IMR-90 (cell line): ENCODE measurements around the gene CADM2. TPM values are rescaled to one million over a fixed set of nuclear protein-coding genes. Genes with fewer than 3 reads are reported as not detected.

Source experiments
- ATAC-seq: fragments of 200-7000 bp; cut with Tn5 transposase; 2 replicates; pipeline ENCODE4 v1.9.1; 2020; ENCODE audit warnings: low read depth, mild to moderate bottlenecking, moderate library complexity
- BruUV-seq: library from RNA; stranded (reverse); fragments of 400-500 nt; replicated peaks from 2 replicates; lab custom pipeline; 2021; lab: Mats Ljungman, UMichigan
- CTCF ChIA-PET: fragments of 300-600 bp; formaldehyde crosslinking; extraction: SDS; loops from one replicate; lab custom pipeline; 2021; ENCODE audit warnings: antibody characterized with exemption; lab: Yijun Ruan, JAX
- POLR2A ChIA-PET: fragments of 300-600 bp; sonication (Branson Sonifier 250); formaldehyde crosslinking; loops from one replicate; lab custom pipeline; 2022; ENCODE audit warnings: antibody characterized with exemption; ENCODE audit not compliant: unreplicated experiment; lab: Charles Lee
- DNase-seq: peaks from one replicate; pipeline ENCODE4 v3.0.0; 2013
- H2AFZ ChIP-seq: replicated peaks from 2 replicates; pipeline ENCODE3; 2013; ENCODE audit warnings: low read length, mild to moderate bottlenecking; ENCODE audit not compliant: poor library complexity
- H2AK5ac ChIP-seq: 2 replicates; pipeline ENCODE4 v1.6.1; 2013; ENCODE audit warnings: low read depth, low read length, inconsistent platforms
- H2AK9ac ChIP-seq: replicated peaks from 2 replicates; pipeline ENCODE3; 2013; ENCODE audit warnings: mild to moderate bottlenecking, low read depth, low read length, moderate library complexity; ENCODE audit not compliant: poor library complexity
- H2BK120ac ChIP-seq: 2 replicates; pipeline ENCODE4 v1.6.1; 2013; ENCODE audit warnings: low read depth, low read length, inconsistent platforms
- H2BK15ac ChIP-seq: 3 replicates; pipeline ENCODE4 v1.6.1; 2013; ENCODE audit warnings: low read depth, low read length, inconsistent platforms
- H2BK20ac ChIP-seq: 2 replicates; pipeline ENCODE4 v1.6.1; 2013; ENCODE audit warnings: low read depth, mild to moderate bottlenecking, inconsistent platforms, low read length, moderate library complexity
- H2BK5ac ChIP-seq: 2 replicates; pipeline ENCODE4 v1.6.1; 2013; ENCODE audit warnings: mild to moderate bottlenecking, low read depth, low read length, inconsistent platforms; ENCODE audit not compliant: poor library complexity, severe bottlenecking
- H3K14ac ChIP-seq: replicated peaks from 2 replicates; pipeline ENCODE4 v1.6.1; 2013; ENCODE audit warnings: low read depth, low read length, inconsistent platforms
- H3K18ac ChIP-seq: 2 replicates; pipeline ENCODE4 v1.6.1; 2013; ENCODE audit warnings: low read depth, low read length, control low read depth
- H3K23ac ChIP-seq: 2 replicates; pipeline ENCODE4 v1.6.1; 2013; ENCODE audit warnings: low read depth, low read length, inconsistent platforms
- H3K27ac ChIP-seq: 2 replicates; pipeline ENCODE4 v1.5.1; 2013; ENCODE audit warnings: mild to moderate bottlenecking, control low read depth, low read length; ENCODE audit not compliant: insufficient read depth
- H3K27me3 ChIP-seq: 2 replicates; pipeline ENCODE4 v1.6.1; 2013; ENCODE audit warnings: low read length; ENCODE audit not compliant: control insufficient read depth, insufficient read depth
- H3K36me3 ChIP-seq: 2 replicates; pipeline ENCODE4 v1.6.1; 2013; ENCODE audit warnings: low read length, mixed read lengths; ENCODE audit not compliant: control insufficient read depth, insufficient read depth
- H3K4ac ChIP-seq: 2 replicates; pipeline ENCODE4 v1.6.1; 2013; ENCODE audit warnings: low read depth, low read length, inconsistent platforms
- H3K4me1 ChIP-seq: 2 replicates; pipeline ENCODE4 v1.6.1; 2013; ENCODE audit warnings: low read length, mixed read lengths; ENCODE audit not compliant: control insufficient read depth, insufficient read depth
- H3K4me2 ChIP-seq: 2 replicates; pipeline ENCODE4 v1.6.1; 2013; ENCODE audit warnings: low read depth, mild to moderate bottlenecking, control low read depth, low read length, moderate library complexity
- H3K4me3 ChIP-seq: 2 replicates; pipeline ENCODE4 v1.5.1; 2013; ENCODE audit warnings: low read depth, mild to moderate bottlenecking, control low read depth, low read length, moderate library complexity; ENCODE audit not compliant: insufficient read depth
- H3K56ac ChIP-seq: 2 replicates; pipeline ENCODE4 v1.6.1; 2013; ENCODE audit warnings: low read length, inconsistent platforms; ENCODE audit not compliant: insufficient read depth; ENCODE audit errors: extremely low read depth
- H3K79me1 ChIP-seq, 2 experiments: 2 replicates each; pipeline ENCODE4 v1.6.1; 2013; ENCODE audit warnings: low read length in 2 of 2, inconsistent platforms in 1 of 2, low read depth in 1 of 2
- H3K9ac ChIP-seq: 2 replicates; pipeline ENCODE4 v1.6.1; 2013; ENCODE audit warnings: low read depth, low read length, control low read depth
- H3K9me1 ChIP-seq: 2 replicates; pipeline ENCODE4 v1.6.1; 2013; ENCODE audit warnings: low read length, inconsistent platforms; ENCODE audit not compliant: insufficient read depth
- H3K9me3 ChIP-seq: 2 replicates; pipeline ENCODE4 v1.6.1; 2013; ENCODE audit warnings: low read length; ENCODE audit not compliant: control insufficient read depth, insufficient read depth
- H4K20me1 ChIP-seq: 2 replicates; pipeline ENCODE4 v1.6.1; 2013; ENCODE audit warnings: low read length, inconsistent platforms; ENCODE audit not compliant: insufficient read depth
- H4K5ac ChIP-seq: 2 replicates; pipeline ENCODE4 v1.6.1; 2013; ENCODE audit warnings: mild to moderate bottlenecking, low read depth, low read length, control low read depth
- H4K8ac ChIP-seq, 2 experiments: 2 replicates each; pipeline ENCODE4 v1.6.1; 2013; ENCODE audit warnings: low read depth in 2 of 2, low read length in 2 of 2, control low read depth in 1 of 2, inconsistent platforms in 1 of 2
- H4K91ac ChIP-seq: 2 replicates; pipeline ENCODE4 v1.6.1; 2013; ENCODE audit warnings: low read depth, low read length, inconsistent platforms; ENCODE audit not compliant: insufficient read depth
- BHLHE40 ChIP-seq: fragments of 150-350 bp; IDR thresholded peaks from 2 replicates; pipeline ENCODE4 v1.6.1; 2016; ENCODE audit warnings: mild to moderate bottlenecking, low read depth, low read length
- CEBPB ChIP-seq: IDR thresholded peaks from 2 replicates; pipeline ENCODE4 v1.6.1; 2012; ENCODE audit warnings: low read depth, low read length, improper control_type of control experiment
- CHD1 ChIP-seq: IDR thresholded peaks from 2 replicates; pipeline ENCODE4 v1.6.1; 2012; ENCODE audit warnings: low read depth, low read length, improper control_type of control experiment
- FOS ChIP-seq: fragments of 150-350 bp; IDR thresholded peaks from 2 replicates; pipeline ENCODE4 v1.6.1; 2016; ENCODE audit warnings: low read depth, low read length
- MAFK ChIP-seq: IDR thresholded peaks from 2 replicates; pipeline ENCODE4 v1.6.1; 2012; ENCODE audit warnings: low read depth, low read length, improper control_type of control experiment
- MAZ ChIP-seq: IDR thresholded peaks from 2 replicates; pipeline ENCODE4 v1.6.1; 2012; ENCODE audit warnings: low read depth, mild to moderate bottlenecking, low read length, improper control_type of control experiment, moderate library complexity, borderline replicate concordance
- MXI1 ChIP-seq: IDR thresholded peaks from 2 replicates; pipeline ENCODE4 v1.6.1; 2012; ENCODE audit warnings: low read depth, mild to moderate bottlenecking, low read length, moderate library complexity, borderline replicate concordance
- NFE2L2 ChIP-seq: fragments of 150-350 bp; IDR thresholded peaks from 2 replicates; pipeline ENCODE4 v1.6.1; 2016; ENCODE audit warnings: low read depth, mild to moderate bottlenecking, low read length
- POLR2A ChIP-seq: IDR thresholded peaks from 2 replicates; pipeline ENCODE4 v1.6.1; 2012; ENCODE audit warnings: mild to moderate bottlenecking, low read depth, low read length
- RAD21 ChIP-seq: IDR thresholded peaks from 2 replicates; pipeline ENCODE4 v1.6.1; 2012; ENCODE audit warnings: low read length, improper control_type of control experiment
- RCOR1 ChIP-seq: IDR thresholded peaks from 2 replicates; pipeline ENCODE4 v1.6.1; 2012; ENCODE audit warnings: mild to moderate bottlenecking, low read length, improper control_type of control experiment; ENCODE audit not compliant: insufficient replicate concordance
- RFX5 ChIP-seq: IDR thresholded peaks from 2 replicates; pipeline ENCODE4 v1.8.0; 2012; ENCODE audit warnings: low read depth, mild to moderate bottlenecking, low read length, moderate library complexity
- SMC3 ChIP-seq: fragments of 150-350 bp; IDR thresholded peaks from 2 replicates; pipeline ENCODE4 v1.6.1; 2016; ENCODE audit warnings: low read depth, mild to moderate bottlenecking, antibody characterized with exemption, low read length, moderate library complexity
- dilution Hi-C: fragments of 300-500 bp; cut with HindIII; formaldehyde crosslinking; loops from one replicate; pipeline ENCODE4 v1.14.3; 2018; ENCODE audit warnings: low sequenced_read_pairs; ENCODE audit not compliant: unreplicated experiment
- in situ Hi-C: fragments of 300-500 bp; cut with MboI; formaldehyde crosslinking; loops from 3 replicates; pipeline ENCODE4 v1.14.3; 2019; ENCODE audit warnings: low sequenced_read_pairs, inconsistent platforms, mixed read lengths
- intact Hi-C: fragments of 100-400 bp; cut with micrococcal nuclease; formaldehyde crosslinking; loops from 2 replicates; pipeline ENCODE4 v1.10.0; 2022
- polyA plus RNA-seq, 3 experiments: library from polyadenylated mRNA; depleted of rRNA; stranded (reverse); fragments of >200 nt; gene quantifications; 2 replicates each; pipeline ENCODE4 v1.2.3, GENCODE V29; 2012; ENCODE audit warnings: low replicate concordance in 1 of 3
- total RNA-seq: library from RNA; depleted of rRNA; stranded (reverse); fragments of >200 nt; gene quantifications from 2 replicates; pipeline ENCODE4 v1.2.3, GENCODE V29; 2012
- TF ChIP-seq, protein P1 (sequence below): fragments of 150-350 bp; IDR thresholded peaks from 2 replicates; pipeline ENCODE4 v1.6.1; 2017; ENCODE audit warnings: mild to moderate bottlenecking, antibody characterized with exemption, low read length, low read depth
- TF ChIP-seq, protein P2 (sequence below): conservative IDR thresholded peaks from 2 replicates; pipeline ENCODE4 v1.5.1; 2012; ENCODE audit warnings: mild to moderate bottlenecking, low read depth, low read length, improper control_type of control experiment
- TF ChIP-seq, protein P3 (sequence below): fragments of 150-350 bp; IDR thresholded peaks from 2 replicates; pipeline ENCODE4 v1.6.1; 2016; ENCODE audit warnings: low read depth, mild to moderate bottlenecking, low read length, moderate library complexity, borderline replicate concordance

CADM2 gene
- total and polyA plus RNA-seq, 2 of the 4 experiments (the other 2 are of a cell fraction): not detected

DNA sequence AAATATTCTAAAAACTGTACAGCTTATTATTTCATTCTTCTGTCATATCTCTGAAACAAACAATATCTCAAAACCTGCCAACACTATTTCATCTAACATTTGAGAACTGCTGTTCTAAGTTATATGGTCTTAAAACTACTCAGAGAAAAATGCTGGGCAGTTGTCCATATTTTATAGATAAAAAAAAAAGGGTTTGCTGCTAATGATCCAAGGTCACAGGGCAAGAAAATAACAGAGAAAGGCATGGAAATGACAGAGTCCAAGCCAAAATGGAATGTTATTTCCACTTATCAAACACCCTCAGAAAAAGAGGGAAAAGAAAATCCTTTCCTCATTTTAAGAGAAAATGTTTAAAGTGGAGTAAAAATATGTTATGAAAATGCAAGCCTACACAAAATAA, 313.1 kb downstream of the CADM2 start:
- no peak overlapping the region for H4K5ac ChIP-seq
- no peaks in the 10 kb centered on the region for H3K9me3 ChIP-seq
- no peaks in the 10 kb centered on the region for H3K27me3 ChIP-seq
- H2BK5ac ChIP-seq: no peak overlapping the region
- intact Hi-C loops: no loop called here
- no peak overlapping the region for H3K9ac ChIP-seq
- no peak for DNase-seq
- no peak overlapping the region for H3K18ac ChIP-seq
- in situ Hi-C loops: no loop called here
- no peak overlapping the region for H3K4ac ChIP-seq
- ChIA-PET POLR2A (no interaction called here), CTCF (no interaction called here)
- no peak overlapping the region for H3K56ac ChIP-seq
- H2AFZ ChIP-seq: no peak overlapping the region
- H3K9me1 ChIP-seq: no peaks in the 10 kb centered on the region
- TF ChIP-seq MXI1: no peak
- TF ChIP-seq, protein P1, sequence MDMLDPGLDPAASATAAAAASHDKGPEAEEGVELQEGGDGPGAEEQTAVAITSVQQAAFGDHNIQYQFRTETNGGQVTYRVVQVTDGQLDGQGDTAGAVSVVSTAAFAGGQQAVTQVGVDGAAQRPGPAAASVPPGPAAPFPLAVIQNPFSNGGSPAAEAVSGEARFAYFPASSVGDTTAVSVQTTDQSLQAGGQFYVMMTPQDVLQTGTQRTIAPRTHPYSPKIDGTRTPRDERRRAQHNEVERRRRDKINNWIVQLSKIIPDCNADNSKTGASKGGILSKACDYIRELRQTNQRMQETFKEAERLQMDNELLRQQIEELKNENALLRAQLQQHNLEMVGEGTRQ: no peak
- no peak for TF ChIP-seq CEBPB
- TF ChIP-seq, protein P2, sequence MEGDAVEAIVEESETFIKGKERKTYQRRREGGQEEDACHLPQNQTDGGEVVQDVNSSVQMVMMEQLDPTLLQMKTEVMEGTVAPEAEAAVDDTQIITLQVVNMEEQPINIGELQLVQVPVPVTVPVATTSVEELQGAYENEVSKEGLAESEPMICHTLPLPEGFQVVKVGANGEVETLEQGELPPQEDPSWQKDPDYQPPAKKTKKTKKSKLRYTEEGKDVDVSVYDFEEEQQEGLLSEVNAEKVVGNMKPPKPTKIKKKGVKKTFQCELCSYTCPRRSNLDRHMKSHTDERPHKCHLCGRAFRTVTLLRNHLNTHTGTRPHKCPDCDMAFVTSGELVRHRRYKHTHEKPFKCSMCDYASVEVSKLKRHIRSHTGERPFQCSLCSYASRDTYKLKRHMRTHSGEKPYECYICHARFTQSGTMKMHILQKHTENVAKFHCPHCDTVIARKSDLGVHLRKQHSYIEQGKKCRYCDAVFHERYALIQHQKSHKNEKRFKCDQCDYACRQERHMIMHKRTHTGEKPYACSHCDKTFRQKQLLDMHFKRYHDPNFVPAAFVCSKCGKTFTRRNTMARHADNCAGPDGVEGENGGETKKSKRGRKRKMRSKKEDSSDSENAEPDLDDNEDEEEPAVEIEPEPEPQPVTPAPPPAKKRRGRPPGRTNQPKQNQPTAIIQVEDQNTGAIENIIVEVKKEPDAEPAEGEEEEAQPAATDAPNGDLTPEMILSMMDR: no peak
- no peak for TF ChIP-seq BHLHE40
- no peak for TF ChIP-seq MAZ
- no peak for TF ChIP-seq SMC3
- TF ChIP-seq FOS: no peak
- TF ChIP-seq POLR2A: no peak
- TF ChIP-seq RFX5: no peak
- TF ChIP-seq, protein P3, sequence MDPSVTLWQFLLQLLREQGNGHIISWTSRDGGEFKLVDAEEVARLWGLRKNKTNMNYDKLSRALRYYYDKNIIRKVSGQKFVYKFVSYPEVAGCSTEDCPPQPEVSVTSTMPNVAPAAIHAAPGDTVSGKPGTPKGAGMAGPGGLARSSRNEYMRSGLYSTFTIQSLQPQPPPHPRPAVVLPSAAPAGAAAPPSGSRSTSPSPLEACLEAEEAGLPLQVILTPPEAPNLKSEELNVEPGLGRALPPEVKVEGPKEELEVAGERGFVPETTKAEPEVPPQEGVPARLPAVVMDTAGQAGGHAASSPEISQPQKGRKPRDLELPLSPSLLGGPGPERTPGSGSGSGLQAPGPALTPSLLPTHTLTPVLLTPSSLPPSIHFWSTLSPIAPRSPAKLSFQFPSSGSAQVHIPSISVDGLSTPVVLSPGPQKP: no peak
- no peak for TF ChIP-seq CHD1
- no peak for TF ChIP-seq RCOR1
- no peak for TF ChIP-seq NFE2L2
- TF ChIP-seq MAFK: no peak
- no peak for TF ChIP-seq RAD21
- ATAC-seq: no peak
- no peaks in the 10 kb centered on the region for H4K20me1 ChIP-seq
- H2BK120ac ChIP-seq: no peak overlapping the region
- no peaks in the 10 kb centered on the region for H3K79me1 ChIP-seq
- H3K14ac ChIP-seq: no peak overlapping the region
- no peak overlapping the region for H2BK20ac ChIP-seq
- no TSS peak for BruUV-seq
- no peak overlapping the region for H4K8ac ChIP-seq
- H4K91ac ChIP-seq: no peak overlapping the region
- H3K4me1 ChIP-seq: no peaks in the 10 kb centered on the region
- no peak overlapping the region for H3K23ac ChIP-seq
- dilution Hi-C loops: no loop called here
- H3K27ac ChIP-seq: no peak overlapping the region
- H3K36me3 ChIP-seq: no peaks in the 10 kb centered on the region
- no peak overlapping the region for H2BK15ac ChIP-seq
- no peak overlapping the region for H2AK5ac ChIP-seq
- no peak overlapping the region for H2AK9ac ChIP-seq
- H3K4me3 ChIP-seq: no peak overlapping the region
- no peak overlapping the region for H3K4me2 ChIP-seq
